GM19043 (cell line): ENCODE results near the gene SLC2A1.

ENCODE experiments used
- ATAC-seq: cut with Tn5 transposase; IDR thresholded peaks from one replicate; pipeline ENCODE4 v1.9.1; 2021; ENCODE audit warnings: low read depth; ENCODE audit not compliant: unreplicated experiment

The SLC2A1 gene

GRCh38 chr1:42981255-42981805, 22.7 kb upstream of the SLC2A1 start:
- ATAC-seq, result no peak

- ATAC-seq, result no peak
These were observed 21.5 kb upstream of the SLC2A1 start for GRCh38 chr1:42979896-42980800.

- no peak for ATAC-seq
These were observed 20.4 kb upstream of the SLC2A1 start for GRCh38 chr1:42979036-42979430.

- ATAC-seq, result no peak
These were observed 19.8 kb upstream of the SLC2A1 start for GRCh38 chr1:42978317-42979035.

GRCh38 chr1:42977653-42978052, 19.0 kb upstream of the SLC2A1 start:
- no peak for ATAC-seq

- ATAC-seq, result no peak
These were observed 17.0 kb upstream of the SLC2A1 start for GRCh38 chr1:42975561-42976225.

- ATAC-seq, result no peak
These were observed 16.2 kb upstream of the SLC2A1 start for GRCh38 chr1:42974767-42975437.

- ATAC-seq, result no peak
These were observed 15.1 kb upstream of the SLC2A1 start for GRCh38 chr1:42973799-42974198.

GRCh38 chr1:42973286-42973685, 14.6 kb upstream of the SLC2A1 start:
- ATAC-seq, result no peak

- no peak for ATAC-seq
These were observed 13.2 kb upstream of the SLC2A1 start for GRCh38 chr1:42971841-42972291.

- ATAC-seq, result no peak
These were observed 11.5 kb upstream of the SLC2A1 start for GRCh38 chr1:42970143-42970542.

GRCh38 chr1:42968654-42969053, 10.0 kb upstream of the SLC2A1 start:
- ATAC-seq, result no peak

- ATAC-seq, result no peak
These were observed 8.3 kb upstream of the SLC2A1 start for GRCh38 chr1:42966688-42967612.

GRCh38 chr1:42965378-42965777, 6.7 kb upstream of the SLC2A1 start:
- no peak for ATAC-seq

GRCh38 chr1:42964044-42964812, 5.6 kb upstream of the SLC2A1 start:
- no peak for ATAC-seq

GRCh38 chr1:42963378-42964043, 4.8 kb upstream of the SLC2A1 start:
- no peak for ATAC-seq

GRCh38 chr1:42962641-42963377, 4.1 kb upstream of the SLC2A1 start:
- ATAC-seq, result no peak
